ENCODE results near the gene TMC8.
"Not testable (repeated sequence)": the region's sequence is repeated elsewhere in the genome, so short reads cannot be mapped to it uniquely, and the experiment has no call there.

The TMC8 gene

GRCh38 chr17:78111016-78111726 is 19.4 kb upstream of the TMC8 start:
- DNase-seq = no peak

- peak; percentile 40 for DNase-seq
Observed at GRCh38 chr17:78111727-78112517, 18.6 kb upstream of the TMC8 start.

- peak; percentile 89 for DNase-seq
Observed at GRCh38 chr17:78112518-78113471, 17.8 kb upstream of the TMC8 start.

GRCh38 chr17:78113804-78114785 is 16.5 kb upstream of the TMC8 start:
- no peak for DNase-seq

- DNase-seq = no peak
Observed at GRCh38 chr17:78114831-78115723, 15.5 kb upstream of the TMC8 start.

DNA sequence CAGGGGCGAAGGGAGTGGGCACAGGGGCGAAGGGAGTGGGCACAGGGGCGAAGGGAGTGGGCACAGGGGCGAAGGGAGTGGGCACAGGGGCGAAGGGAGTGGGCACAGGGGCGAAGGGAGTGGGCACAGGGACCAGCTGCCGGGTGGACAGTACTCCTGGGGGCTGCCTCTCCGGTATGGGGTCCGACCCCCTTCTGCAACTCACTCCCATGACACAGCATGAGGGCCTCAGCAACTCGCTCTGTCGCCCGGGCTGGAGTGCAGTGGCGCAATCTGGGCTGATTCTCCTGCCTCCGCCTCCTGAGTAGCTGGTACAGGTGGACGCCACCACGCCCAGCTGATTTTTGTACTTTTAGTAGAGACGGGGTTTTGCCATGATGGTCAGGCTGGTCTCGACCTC is 14.8 kb upstream of the TMC8 start:
- not testable (repeated sequence) for DNase-seq

GRCh38 chr17:78116411-78116810 is 14.2 kb upstream of the TMC8 start:
- DNase-seq = no peak

DNA sequence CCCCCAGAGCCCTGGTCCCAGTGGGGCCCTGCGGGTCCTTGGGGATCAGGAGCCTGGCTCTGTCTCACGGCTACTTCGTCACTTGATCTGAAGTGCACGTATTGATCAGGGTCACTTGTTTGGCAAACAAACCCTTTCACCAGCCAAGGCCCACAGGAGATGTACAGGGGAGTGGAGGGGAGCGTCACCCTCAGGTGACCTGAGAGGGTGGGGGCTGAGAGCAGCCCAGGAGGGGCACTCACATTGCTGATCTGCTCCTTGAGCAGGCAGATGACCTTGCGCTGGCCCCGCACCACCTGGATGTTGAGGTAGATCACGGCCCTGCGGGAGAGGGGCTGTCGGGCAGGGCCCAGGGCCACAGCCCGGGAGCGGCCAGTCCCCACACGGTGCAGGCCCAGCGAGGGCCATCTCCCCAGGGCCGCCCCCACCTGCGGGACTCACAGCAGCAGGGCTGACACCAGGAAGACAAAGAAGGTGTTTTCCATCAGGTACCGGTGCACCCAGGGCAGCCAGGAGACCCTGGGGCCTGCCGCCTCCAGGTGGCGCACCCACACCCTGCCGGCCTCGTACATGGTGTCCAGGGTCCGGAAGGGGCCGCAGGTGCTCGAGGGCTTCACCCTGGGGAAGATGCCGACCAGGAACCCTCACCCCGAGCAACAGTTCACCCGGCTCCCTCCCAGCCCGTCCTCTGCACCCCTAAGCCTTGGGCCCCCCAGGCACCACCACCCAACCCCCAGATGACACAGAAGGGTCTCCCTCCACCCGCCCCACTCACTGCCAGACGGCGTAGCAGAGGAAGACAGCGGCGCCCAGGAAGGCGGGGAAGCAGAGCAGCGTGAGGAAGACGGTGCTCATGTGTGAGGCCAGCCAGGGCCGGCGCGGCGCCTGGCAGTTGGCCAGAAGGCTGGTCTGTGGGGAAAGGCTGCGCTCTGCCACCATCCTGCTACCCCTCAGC is 13.3 kb upstream of the TMC8 start:
- no peak for DNase-seq

GRCh38 chr17:78118801-78119241 is 11.8 kb upstream of the TMC8 start:
- DNase-seq = no peak

- no peak for DNase-seq
Observed at GRCh38 chr17:78120537-78120936, 10.0 kb upstream of the TMC8 start.

- DNase-seq = no peak
Observed at GRCh38 chr17:78120971-78121800, 9.4 kb upstream of the TMC8 start.

DNA sequence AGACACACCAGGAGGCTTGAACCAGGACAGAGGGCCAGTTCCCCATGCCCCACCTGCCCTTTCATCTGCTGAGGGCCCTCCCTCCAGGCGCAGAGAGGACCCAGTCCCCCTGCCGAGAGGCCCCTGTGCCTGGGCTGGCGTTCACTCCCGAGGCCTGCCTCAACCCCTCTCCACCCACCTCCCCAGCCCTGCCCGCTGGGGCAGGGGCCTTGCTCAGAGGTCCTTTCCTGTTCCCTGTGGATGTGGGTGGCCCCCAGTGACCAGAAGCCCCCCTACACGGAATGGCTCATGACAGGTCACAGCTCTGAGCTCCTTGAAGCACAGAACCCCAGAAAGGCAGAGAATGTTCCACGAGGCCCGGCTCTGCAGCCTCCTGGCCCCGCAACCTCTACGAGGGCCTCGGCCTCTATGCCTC is 8.8 kb upstream of the TMC8 start:
- DNase-seq = no peak

- no peak for DNase-seq
Observed at GRCh38 chr17:78122216-78122930, 8.2 kb upstream of the TMC8 start.

DNA sequence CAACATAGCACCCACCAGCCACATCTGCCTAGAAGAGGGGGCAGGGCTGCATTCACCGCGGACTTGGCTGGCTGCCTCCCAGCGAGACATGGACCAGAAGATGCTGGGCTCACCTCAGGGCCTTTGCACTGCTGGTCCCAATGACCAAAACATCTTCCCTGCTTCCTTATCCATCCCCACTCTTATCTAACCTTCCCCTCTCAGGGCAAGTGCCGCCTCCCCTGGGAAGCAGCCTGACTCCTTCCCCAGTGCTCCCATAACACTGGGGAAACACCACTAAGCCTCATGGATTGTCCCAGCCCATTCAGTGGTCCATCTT is 7.7 kb upstream of the TMC8 start:
- DNase-seq = no peak

DNA sequence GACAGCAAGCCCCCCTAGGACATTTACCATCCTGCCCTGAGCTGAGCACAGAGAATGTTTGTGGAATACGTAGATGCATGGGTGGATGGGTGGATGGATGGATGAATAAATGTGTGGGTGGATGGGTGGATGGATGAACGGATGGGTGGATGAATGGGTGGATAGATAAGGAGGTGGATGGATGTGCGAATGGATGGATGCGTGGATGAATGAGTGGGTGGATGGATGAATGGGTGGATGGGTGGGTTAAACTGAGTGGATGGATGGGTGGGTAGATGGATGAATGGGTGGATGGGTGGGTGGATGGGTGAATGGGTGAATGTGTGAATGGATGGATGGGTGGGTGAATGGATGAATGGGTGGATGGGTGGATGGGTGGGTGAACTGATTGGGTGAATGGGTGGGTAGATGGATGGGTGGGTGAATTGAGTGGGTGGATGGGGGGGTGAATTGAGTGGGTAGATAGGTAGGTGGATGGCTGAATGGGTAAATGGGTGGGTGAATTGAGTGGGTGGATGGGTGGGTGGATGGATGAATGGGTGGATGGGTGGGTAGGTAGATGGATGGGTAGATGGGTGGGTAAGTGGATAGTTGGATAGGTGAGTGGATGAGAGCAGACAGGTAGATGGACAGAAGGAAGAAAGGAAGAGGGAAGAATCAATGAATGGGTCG is 7.2 kb upstream of the TMC8 start:
- no peak for DNase-seq

DNA sequence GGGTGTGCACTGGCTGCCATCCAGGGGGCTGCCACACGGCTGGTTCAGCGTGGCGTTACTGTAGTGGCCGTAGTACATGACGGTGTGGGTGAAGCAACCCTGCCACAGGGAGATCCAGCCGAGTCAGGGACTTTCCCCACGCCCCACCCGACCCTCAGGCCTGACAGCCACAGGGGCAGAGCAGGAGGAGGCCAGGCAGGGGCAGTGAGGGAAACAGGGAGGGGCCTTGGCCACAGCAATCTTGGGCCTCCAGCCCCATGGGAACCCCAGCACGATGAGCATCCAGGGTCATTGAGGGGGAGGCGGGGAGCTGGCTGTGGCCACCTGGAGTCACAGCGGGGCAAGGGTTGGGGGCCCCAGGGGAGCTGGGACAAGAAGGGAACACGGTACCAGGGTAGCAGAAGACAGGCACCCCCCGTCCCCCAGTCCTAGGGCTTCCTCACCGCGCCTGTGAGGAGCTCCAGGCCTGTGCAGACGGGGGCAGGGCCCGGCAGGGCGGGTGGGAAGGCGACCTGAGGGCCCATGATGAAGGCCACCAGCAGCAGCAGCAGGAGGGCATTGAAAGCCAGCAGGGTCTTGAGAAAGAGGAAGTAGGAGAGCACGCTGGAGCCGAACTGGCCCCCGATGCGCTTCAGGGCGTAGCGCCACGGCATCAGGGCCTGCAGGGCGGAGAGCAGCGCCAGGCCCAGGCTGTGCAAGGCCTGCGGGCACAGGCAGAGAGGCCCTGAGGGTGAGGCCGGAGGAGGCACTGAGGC is 6.3 kb upstream of the TMC8 start:
- DNase-seq = no peak

- DNase-seq = no peak
Observed at GRCh38 chr17:78124836-78125137, 5.8 kb upstream of the TMC8 start.
